ENCODE results near the gene DMBT1.

The DMBT1 gene

GRCh38 chr10:122656741-122657140, 96.2 kb downstream of the DMBT1 start:
- TF ChIP-seq, protein P1, sequence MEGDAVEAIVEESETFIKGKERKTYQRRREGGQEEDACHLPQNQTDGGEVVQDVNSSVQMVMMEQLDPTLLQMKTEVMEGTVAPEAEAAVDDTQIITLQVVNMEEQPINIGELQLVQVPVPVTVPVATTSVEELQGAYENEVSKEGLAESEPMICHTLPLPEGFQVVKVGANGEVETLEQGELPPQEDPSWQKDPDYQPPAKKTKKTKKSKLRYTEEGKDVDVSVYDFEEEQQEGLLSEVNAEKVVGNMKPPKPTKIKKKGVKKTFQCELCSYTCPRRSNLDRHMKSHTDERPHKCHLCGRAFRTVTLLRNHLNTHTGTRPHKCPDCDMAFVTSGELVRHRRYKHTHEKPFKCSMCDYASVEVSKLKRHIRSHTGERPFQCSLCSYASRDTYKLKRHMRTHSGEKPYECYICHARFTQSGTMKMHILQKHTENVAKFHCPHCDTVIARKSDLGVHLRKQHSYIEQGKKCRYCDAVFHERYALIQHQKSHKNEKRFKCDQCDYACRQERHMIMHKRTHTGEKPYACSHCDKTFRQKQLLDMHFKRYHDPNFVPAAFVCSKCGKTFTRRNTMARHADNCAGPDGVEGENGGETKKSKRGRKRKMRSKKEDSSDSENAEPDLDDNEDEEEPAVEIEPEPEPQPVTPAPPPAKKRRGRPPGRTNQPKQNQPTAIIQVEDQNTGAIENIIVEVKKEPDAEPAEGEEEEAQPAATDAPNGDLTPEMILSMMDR (IDR thresholded peaks at IDR 0.05; ENCODE audit: low read depth, low read length): no peak
- TF ChIP-seq, protein P2, sequence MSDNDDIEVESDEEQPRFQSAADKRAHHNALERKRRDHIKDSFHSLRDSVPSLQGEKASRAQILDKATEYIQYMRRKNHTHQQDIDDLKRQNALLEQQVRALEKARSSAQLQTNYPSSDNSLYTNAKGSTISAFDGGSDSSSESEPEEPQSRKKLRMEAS (IDR thresholded peaks at IDR 0.05; ENCODE audit: low read depth, low read length): no peak
- TF ChIP-seq MYC (IDR thresholded peaks at IDR 0.05; ENCODE audit: low read depth, low read length) (no peak), POLR2A (IDR thresholded peaks at IDR 0.05; ENCODE audit: extremely low read depth, insufficient read length) (no peak)
- H3K4me3 ChIP-seq (ENCODE audit: low read depth, low read length): no peak overlapping the region
- DNase-seq (ENCODE audit: low read depth): no peak

- no peak for DNase-seq (ENCODE audit: low read depth)
- no peak overlapping the region for H3K4me3 ChIP-seq (ENCODE audit: low read depth, low read length)
- TF ChIP-seq, protein P1 (IDR thresholded peaks at IDR 0.05; ENCODE audit: low read depth, low read length): no peak
- TF ChIP-seq, protein P2 (IDR thresholded peaks at IDR 0.05; ENCODE audit: low read depth, low read length): no peak
- TF ChIP-seq MYC (IDR thresholded peaks at IDR 0.05; ENCODE audit: low read depth, low read length) (no peak), POLR2A (IDR thresholded peaks at IDR 0.05; ENCODE audit: extremely low read depth, insufficient read length) (no peak)
Observed at GRCh38 chr10:122657255-122657654, 96.7 kb downstream of the DMBT1 start.

- no peak overlapping the region for H3K4me3 ChIP-seq (ENCODE audit: low read depth, low read length)
- TF ChIP-seq POLR2A (IDR thresholded peaks at IDR 0.05; ENCODE audit: extremely low read depth, insufficient read length) (no peak), MYC (IDR thresholded peaks at IDR 0.05; ENCODE audit: low read depth, low read length) (no peak)
- TF ChIP-seq, protein P2 (IDR thresholded peaks at IDR 0.05; ENCODE audit: low read depth, low read length): no peak
- TF ChIP-seq, protein P1 (IDR thresholded peaks at IDR 0.05; ENCODE audit: low read depth, low read length): no peak
- no peak for DNase-seq (ENCODE audit: low read depth)
Observed at GRCh38 chr10:122657729-122658128, 97.2 kb downstream of the DMBT1 start.

GRCh38 chr10:122658356-122659049, 97.9 kb downstream of the DMBT1 start:
- TF ChIP-seq, protein P1 (IDR thresholded peaks at IDR 0.05; ENCODE audit: low read depth, low read length): no peak
- no peak for TF ChIP-seq POLR2A (IDR thresholded peaks at IDR 0.05; ENCODE audit: extremely low read depth, insufficient read length)
- no peak for TF ChIP-seq MYC (IDR thresholded peaks at IDR 0.05; ENCODE audit: low read depth, low read length)
- TF ChIP-seq, protein P2 (IDR thresholded peaks at IDR 0.05; ENCODE audit: low read depth, low read length): no peak
- no peak overlapping the region for H3K4me3 ChIP-seq (ENCODE audit: low read depth, low read length)
- DNase-seq (ENCODE audit: low read depth): no peak

- no peak for DNase-seq (ENCODE audit: low read depth)
- TF ChIP-seq MYC (IDR thresholded peaks at IDR 0.05; ENCODE audit: low read depth, low read length) (no peak), POLR2A (IDR thresholded peaks at IDR 0.05; ENCODE audit: extremely low read depth, insufficient read length) (no peak)
- TF ChIP-seq, protein P1 (IDR thresholded peaks at IDR 0.05; ENCODE audit: low read depth, low read length): no peak
- TF ChIP-seq, protein P2 (IDR thresholded peaks at IDR 0.05; ENCODE audit: low read depth, low read length): no peak
- no peak overlapping the region for H3K4me3 ChIP-seq (ENCODE audit: low read depth, low read length)
Observed at GRCh38 chr10:122659126-122659525, 98.6 kb downstream of the DMBT1 start.

All from NB4 (cell line).